WERI-Rb-1 (cell line): ENCODE measurements around the gene OBSL1.

Experiments
- DNase-seq: peaks from one replicate; pipeline ENCODE4 v3.0.0-alpha.2; 2020
- H3K27ac ChIP-seq: fragments of 250-450 bp; sonication (Bioruptor Pico); 2 replicates; pipeline ENCODE4 v1.5.1; 2020; ENCODE audit warnings: mild to moderate bottlenecking, moderate library complexity
- H3K27me3 ChIP-seq: fragments of 250-450 bp; sonication (Bioruptor Pico); 2 replicates; pipeline ENCODE4 v1.5.1; 2021; ENCODE audit warnings: mild to moderate bottlenecking, low read depth, moderate library complexity; ENCODE audit not compliant: insufficient read depth, severe bottlenecking
- H3K36me3 ChIP-seq: fragments of 250-450 bp; sonication (Bioruptor Pico); 2 replicates; pipeline ENCODE4 v1.5.1; 2020; ENCODE audit warnings: mild to moderate bottlenecking, moderate library complexity
- H3K4me3 ChIP-seq: 2 replicates; pipeline ENCODE4 v1.5.1; 2011; ENCODE audit warnings: low read depth, mild to moderate bottlenecking, control low read depth, low read length
- H3K9me3 ChIP-seq: fragments of 250-450 bp; sonication (Bioruptor Pico); 2 replicates; pipeline ENCODE4 v1.5.1; 2021; ENCODE audit warnings: mild to moderate bottlenecking, moderate library complexity; ENCODE audit not compliant: severe bottlenecking
- CTCF ChIP-seq: IDR thresholded peaks from 2 replicates; pipeline ENCODE4 v1.5.1; 2011; ENCODE audit warnings: low read depth, mild to moderate bottlenecking, control low read depth, inconsistent platforms, low read length

Gene OBSL1

GRCh38 chr2:219545943-219546352 is 25.4 kb downstream of the OBSL1 start:
- DNase-seq: no peak
- no peak overlapping the region for H3K4me3 ChIP-seq
- no peak for TF ChIP-seq CTCF
- H3K9me3 ChIP-seq: no peaks in the 10 kb centered on the region
- no peaks in the 10 kb centered on the region for H3K27me3 ChIP-seq
- H3K36me3 ChIP-seq: peaks cover 51% of the 10 kb centered on the region
- H3K27ac ChIP-seq: no peak overlapping the region

GRCh38 chr2:219545295-219545942 is 25.9 kb downstream of the OBSL1 start:
- no peak for DNase-seq
- Histone ChIP-seq H3K4me3 (no peak overlapping the region), H3K27me3 (no peaks in the 10 kb centered on the region), H3K9me3 (no peaks in the 10 kb centered on the region), H3K27ac (no peak overlapping the region), H3K36me3 (peaks cover 56% of the 10 kb centered on the region)
- no peak for TF ChIP-seq CTCF

- no peak for DNase-seq
- H3K27ac ChIP-seq: peak overlapping the region; percentile 81
Measured at GRCh38 chr2:219544567-219544966, 26.8 kb downstream of the OBSL1 start.

GRCh38 chr2:219543596-219544358 is 27.6 kb downstream of the OBSL1 start, which contains the start of the genes CHPF and TMEM198:
Gene CHPF, minus strand, starts transcription at chr2:219543809. Its CDS starts 271 bp downstream, at chr2:219543538.
Gene TMEM198, plus strand, starts transcription at chr2:219544028. Its CDS starts 700 bp downstream, at chr2:219544728.
- no peaks in the 10 kb centered on the region for H3K9me3 ChIP-seq
- H3K27ac ChIP-seq: peak within 1 kb of the TSS; percentile 81
- H3K36me3 ChIP-seq: peaks cover 59% of the 10 kb centered on the region
- TF ChIP-seq CTCF: no peak
- H3K4me3 ChIP-seq: peak within 1 kb of the TSS; percentile 88
- H3K27me3 ChIP-seq: no peaks in the 10 kb centered on the region
- peak; percentile 99 for DNase-seq

More at GRCh38 chr2:219544567-219544966, 26.8 kb downstream of the OBSL1 start:
- peaks cover 59% of the 10 kb centered on the region for H3K36me3 ChIP-seq
- peak overlapping the region; percentile 88 for H3K4me3 ChIP-seq
- no peak for TF ChIP-seq CTCF
- no peaks in the 10 kb centered on the region for H3K27me3 ChIP-seq
- no peaks in the 10 kb centered on the region for H3K9me3 ChIP-seq

GRCh38 chr2:219542931-219543595 is 28.3 kb downstream of the OBSL1 start:
- H3K27ac ChIP-seq: peak overlapping the region; percentile 71
- peaks cover 57% of the 10 kb centered on the region for H3K36me3 ChIP-seq
- H3K9me3 ChIP-seq: no peaks in the 10 kb centered on the region
- H3K27me3 ChIP-seq: no peaks in the 10 kb centered on the region
- peak; percentile 64 for DNase-seq
- no peak for TF ChIP-seq CTCF
- peak overlapping the region; percentile 88 for H3K4me3 ChIP-seq
